Fibroblast of skin of right biceps (primary cell): ENCODE data around the gene SH3PXD2B.
A peak's percentile ranks its signal among the peaks of the same experiment; 100 is the strongest.
"Not testable (repeated sequence)": the region's sequence is repeated elsewhere in the genome, so short reads cannot be mapped to it uniquely, and the experiment has no call there.

Source experiments
- DNase-seq: peaks from one replicate; pipeline ENCODE4 v3.0.0-alpha.2; 2013

The SH3PXD2B gene

GRCh38 chr5:172361566-172362238 is 92.6 kb downstream of the SH3PXD2B start:
- DNase-seq = peak; percentile 99

DNA sequence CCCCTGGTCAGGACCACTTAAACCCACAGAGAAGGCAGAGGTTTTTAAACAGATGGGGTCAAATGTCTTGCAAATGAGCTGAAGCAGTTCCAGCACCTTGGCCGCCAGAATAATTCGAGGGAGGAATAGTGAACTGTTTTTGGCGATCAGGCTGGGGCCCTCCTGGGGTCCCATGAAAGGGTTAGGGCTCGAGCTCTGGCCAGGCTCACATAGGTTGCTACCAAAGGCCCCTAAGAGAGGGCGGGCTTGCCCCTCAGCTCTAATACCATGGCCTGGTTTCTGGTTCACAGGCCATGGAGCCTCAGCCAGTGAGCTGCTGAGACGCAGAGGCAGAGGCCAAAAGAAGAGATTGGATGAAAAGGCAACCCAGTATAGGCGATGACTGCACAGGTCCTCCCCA is 96.0 kb downstream of the SH3PXD2B start:
- no peak for DNase-seq

DNA sequence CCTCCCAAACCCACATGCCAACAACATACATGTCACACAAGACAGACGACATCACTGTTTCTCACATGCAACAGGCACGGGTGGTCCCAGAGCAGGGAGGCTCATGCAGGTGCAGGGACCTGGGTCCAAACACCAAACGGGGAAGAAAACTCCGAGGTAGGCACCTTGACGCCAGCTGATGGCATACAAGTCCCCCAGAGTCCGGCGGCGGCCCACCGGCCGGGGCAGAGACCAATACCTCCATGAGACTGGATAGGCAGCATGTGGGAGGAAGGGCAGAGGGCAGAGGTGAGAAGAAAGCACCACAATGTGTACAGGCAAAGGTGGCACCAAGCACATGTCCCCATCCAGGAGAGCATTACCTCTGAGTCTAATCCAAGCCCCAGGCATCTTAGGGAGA is 97.8 kb downstream of the SH3PXD2B start:
- DNase-seq = no peak

DNA sequence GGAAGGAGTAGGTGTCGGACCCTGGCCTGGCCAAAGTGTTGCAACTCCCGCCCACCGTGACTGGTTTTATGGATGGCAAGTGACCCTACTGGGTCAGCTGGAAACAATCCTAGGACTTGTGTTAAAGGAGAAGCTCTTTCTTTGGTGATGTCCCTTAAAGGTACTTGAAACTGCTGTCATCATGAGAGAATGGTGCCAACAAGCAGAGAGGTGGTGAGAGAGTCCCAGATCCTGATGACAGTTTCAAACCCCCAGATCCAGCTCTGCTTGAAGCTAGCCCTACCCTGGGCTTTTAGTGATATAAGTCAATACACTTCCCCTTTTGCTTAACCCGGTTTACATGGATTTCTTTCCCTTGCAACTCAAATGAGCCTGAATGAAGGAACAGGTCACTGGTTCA is 98.3 kb downstream of the SH3PXD2B start:
- no peak for DNase-seq

DNA sequence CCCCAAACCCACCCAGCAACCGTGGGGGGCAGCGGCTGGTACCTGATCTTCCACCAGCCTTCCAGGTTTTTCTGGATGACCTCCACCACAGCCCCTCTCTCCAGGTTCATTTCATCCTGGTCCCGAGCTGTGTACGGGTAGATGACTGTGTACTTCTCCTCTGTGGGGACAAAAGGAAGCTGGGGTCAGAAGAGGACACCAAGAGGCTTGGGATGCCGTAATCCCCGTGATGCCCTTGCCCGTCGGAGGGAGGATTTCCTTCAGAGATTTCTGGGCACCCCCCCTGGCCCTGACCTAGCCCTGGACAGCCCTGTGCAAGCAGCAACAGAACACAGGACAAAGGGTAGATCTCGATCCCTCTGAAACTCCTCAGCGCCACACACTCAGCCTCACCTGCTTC is 100.5 kb downstream of the SH3PXD2B start:
- no peak for DNase-seq

- DNase-seq = no peak
Measured at GRCh38 chr5:172353271-172353812, 101.0 kb downstream of the SH3PXD2B start.

DNA sequence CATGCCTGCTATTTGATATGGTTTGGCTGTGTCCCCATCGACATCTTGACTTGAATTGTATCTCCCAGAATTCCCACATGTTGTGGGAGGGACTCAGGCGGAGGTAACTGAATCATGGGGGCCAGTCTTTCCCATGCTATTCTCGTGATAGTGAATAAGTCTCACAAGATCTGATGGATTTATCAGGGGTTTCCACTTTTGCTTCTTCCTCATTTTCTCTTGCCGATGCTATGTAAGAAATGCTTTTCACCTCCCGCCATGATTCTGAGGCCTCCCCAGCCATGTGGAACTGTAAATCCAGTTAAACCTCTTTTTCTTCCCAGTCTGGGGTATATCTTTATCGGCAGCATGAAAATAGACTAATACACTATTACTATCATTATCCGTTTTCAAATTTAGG is 101.8 kb downstream of the SH3PXD2B start:
- DNase-seq = not testable (repeated sequence)

DNA sequence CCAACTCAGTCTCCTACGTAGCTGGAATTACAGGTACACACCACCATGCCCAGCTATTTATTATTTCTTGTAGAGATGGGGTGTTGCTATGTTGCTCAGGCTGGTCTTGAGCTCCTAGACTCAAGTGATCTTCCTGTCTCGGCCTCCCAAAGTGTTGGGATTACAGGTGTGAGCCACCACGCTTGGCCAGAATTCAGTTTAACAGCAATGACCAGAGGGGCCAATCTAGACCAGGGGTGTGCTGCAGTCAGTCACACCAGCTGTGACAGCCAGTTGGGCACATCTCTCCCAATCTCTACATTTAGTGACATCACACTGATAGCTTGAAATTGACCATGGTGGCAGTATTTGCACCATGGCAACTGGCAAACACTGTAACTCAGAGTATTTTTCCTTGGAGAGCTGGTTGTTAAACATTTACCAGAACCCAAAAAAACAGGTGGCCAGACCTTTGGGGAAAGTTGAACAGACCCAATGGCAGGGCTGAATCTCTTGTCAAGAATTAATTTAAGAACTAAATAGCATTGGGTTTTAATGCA is 103.0 kb downstream of the SH3PXD2B start:
- no peak for DNase-seq

DNA sequence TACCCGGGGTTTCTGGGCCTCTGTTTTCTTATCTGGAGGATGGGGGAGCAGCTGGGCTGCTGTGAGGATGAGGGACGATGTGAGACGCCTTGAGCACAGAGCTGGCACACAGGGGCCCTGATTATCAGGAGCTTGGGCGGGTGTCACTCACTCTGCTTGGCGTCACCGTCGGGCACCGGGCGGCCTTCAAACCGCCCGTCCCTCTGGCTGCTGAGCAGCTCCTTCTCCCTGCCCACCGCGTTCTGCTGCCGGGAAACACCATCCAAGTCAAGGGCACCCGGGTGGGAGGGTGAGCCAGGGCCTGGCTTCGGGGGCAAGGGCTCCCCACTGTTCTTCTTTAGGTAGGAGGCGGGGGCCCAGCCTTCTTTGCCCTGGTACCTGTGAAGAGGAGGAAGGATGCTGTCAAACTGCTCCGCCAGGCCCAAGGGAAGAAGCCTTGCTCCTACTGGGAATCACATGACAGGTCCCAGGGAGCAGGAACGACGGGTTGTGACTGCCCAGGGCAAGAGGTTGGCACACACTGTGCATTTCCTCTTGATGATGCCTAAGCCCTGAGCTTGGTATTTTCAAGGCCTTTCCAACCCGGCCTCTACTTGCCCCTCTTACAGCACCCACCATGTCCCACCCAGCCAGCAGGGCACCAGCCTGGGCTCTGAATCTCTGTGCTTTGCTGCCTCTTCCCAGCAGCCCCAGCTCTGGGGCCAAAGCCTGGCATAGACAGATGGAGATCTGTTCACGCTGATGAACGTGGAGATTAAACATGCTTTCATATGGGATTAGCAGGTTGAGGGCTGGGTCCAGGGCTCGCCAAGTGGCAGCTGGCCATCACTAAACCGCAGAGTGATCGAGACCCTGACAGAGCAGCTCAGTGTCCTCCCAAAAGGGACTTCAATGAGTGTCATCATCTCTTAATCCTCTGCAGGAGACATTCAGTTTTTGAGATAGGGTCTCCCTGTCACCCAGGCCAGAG is 103.8 kb downstream of the SH3PXD2B start:
- DNase-seq = no peak

DNA sequence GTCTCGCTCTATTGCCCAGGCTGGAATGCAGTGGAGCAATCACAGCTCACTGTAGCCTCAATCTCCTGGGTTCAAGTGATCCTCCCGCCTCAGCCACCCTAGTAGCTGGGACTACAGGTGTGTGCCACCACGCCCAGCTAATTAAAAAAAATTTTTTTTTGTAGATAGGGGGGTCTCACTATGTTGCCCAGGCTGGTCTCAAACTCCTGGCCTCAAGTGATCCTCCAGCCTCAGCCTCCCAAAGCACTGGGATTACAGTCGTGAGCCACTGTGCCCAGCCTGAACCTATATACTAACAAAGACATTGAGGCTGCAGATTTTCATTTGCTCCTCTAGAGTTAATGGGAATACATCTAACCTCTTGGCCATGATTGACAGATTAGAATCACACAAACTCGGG is 105.6 kb downstream of the SH3PXD2B start:
- DNase-seq = not testable (repeated sequence)

- no peak for DNase-seq
Measured at GRCh38 chr5:172348084-172348483, 106.2 kb downstream of the SH3PXD2B start.

GRCh38 chr5:172347496-172348052 is 106.8 kb downstream of the SH3PXD2B start:
- no peak for DNase-seq

DNA sequence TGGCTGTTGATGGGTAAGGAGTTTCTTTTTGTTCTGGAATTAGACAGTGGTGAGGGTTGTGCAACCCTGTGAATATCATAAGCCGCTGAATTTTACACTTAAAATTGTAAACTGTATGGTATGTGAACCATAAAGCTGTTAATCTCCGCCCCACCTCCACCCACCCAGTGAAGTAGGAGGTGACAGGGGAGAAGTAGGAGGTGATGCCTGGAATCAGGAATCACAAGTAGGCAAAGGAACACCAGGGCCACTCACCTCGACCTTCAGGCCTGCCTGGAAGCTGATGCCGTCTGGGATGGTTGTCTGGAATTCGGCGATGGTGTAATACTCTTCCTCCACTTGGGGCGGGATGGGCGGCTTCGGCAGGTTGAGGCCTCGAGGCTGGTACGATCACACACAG is 108.4 kb downstream of the SH3PXD2B start:
- no peak for DNase-seq

- no peak for DNase-seq
Measured at GRCh38 chr5:172344855-172345409, 109.4 kb downstream of the SH3PXD2B start.

DNA sequence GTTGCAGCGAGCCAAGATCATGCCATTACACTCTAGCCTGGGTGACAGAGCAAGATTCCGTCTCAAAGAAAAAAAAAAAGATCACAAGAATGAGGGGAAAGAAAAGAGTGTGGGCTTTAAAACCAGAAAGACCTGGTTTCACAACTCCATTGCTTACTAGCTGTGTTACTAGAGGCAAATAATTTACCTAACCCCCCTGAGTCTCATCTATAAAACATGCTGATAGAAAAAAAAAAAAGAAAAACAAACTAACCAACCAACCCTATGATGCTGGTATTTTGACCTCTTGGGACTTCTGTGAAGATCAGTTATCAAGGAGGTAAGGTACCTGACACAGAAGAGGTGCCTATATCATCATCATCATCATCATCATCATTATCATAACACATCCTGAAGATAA is 110.6 kb downstream of the SH3PXD2B start:
- no peak for DNase-seq

DNA sequence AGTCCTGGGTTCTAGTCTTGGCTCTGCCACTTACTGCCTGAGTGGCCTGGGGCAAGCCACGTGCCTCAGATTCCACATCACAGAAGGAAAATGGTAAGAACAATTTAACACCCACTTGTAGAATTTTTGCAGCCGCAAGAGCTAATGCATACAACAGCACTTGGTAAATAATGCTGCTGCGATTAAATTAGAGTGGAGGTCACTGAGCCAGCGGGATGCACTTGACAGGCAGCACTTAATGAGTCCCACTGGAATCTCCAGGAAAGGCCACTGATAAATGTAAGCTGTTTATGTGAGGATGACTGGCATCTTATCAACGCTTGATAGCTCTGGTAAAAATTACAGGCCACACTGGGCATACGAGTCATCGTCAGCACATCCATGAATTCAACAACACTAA is 111.4 kb downstream of the SH3PXD2B start:
- DNase-seq = no peak

GRCh38 chr5:172339264-172340180 is 114.8 kb downstream of the SH3PXD2B start:
- no peak for DNase-seq

DNA sequence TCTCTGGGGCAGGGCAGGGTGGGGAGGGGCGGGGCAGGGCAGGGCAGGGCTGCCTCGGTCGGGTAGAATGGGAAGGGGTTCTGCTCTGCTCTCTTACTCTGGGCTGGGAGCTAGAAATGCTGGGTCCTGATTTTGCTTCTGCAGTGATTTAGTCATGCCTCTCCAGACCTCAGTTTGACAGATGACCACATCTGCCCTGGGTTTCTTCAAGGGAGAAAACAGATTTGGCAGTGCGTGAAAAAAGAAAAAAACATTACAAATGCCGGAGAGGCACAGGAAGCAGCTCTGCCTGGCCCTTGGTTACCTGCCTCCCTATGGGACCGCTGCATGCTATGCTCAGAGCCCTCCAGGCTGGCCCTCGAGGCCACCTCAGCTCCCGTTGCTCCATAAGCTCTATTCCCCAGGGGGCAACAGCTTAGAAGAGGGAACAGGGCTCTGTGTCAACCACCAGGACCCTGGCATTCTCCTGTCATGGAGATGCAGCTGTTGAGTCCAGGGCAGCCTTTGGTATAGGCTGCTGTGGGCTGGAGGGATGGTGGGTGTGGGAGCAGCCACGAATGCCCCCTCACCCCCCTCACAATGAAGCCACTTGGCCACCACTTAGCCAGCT is 117.5 kb downstream of the SH3PXD2B start:
- DNase-seq = no peak

DNA sequence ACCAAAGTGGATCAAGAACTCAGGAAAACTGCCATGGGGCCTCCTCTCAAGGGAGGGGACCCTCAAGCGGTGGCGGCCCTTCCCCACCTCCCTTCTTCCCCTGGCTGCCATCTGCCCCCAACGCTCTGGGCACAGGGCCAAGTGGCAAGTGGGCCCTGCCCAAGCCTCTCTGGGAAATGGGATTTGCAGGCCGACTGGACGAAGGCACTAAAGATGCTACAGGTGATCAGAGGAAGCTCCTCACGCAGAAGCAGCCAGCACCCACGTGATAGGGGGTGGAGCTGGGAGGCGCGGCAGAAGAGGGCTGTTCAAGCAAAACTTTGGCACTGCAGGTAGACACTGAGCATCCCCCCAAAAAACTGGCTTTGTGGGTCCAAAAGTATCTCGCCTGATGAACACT is 118.1 kb downstream of the SH3PXD2B start:
- no peak for DNase-seq

- DNase-seq = no peak
Measured at GRCh38 chr5:172335721-172336120, 118.6 kb downstream of the SH3PXD2B start.

GRCh38 chr5:172334641-172335040 is 119.7 kb downstream of the SH3PXD2B start:
- DNase-seq = no peak
